Activated CD8-positive, alpha-beta T cell treated with anti-CD3 and anti-CD28 coated beads for 36 hours (primary cell): Measurements from ENCODE around the gene HRH4. TPM values are rescaled to one million over a fixed set of nuclear protein-coding genes. Genes with fewer than 3 reads are reported as not detected.

ENCODE experiments used
- ATAC-seq: fragments of 200-7000 bp; cut with Tn5 transposase; one replicate; pipeline ENCODE4 v1.10.0; 2021; ENCODE audit warnings: mild to moderate bottlenecking, moderate library complexity
- CTCF ChIA-PET: fragments of 350-600 bp; sonication (Branson Sonifier 250); formaldehyde crosslinking; loops from one replicate; lab custom pipeline; 2021; ENCODE audit warnings: antibody characterized with exemption; lab: Charles Lee
- POLR2A ChIA-PET: fragments of 350-600 bp; sonication (Branson Sonifier 250); formaldehyde crosslinking; loops from one replicate; lab custom pipeline; 2021; ENCODE audit warnings: antibody characterized with exemption; lab: Charles Lee
- DNase-seq: peaks from one replicate; pipeline ENCODE4 v3.0.0-alpha.2; 2020
- H3K27ac Mint-ChIP-seq: one replicate; pipeline ENCODE4 v1.8.0; 2021; ENCODE audit warnings: mild to moderate bottlenecking, mixed read lengths
- H3K27me3 Mint-ChIP-seq: one replicate; pipeline ENCODE4 v1.8.0; 2021; ENCODE audit warnings: mixed read lengths
- H3K36me3 Mint-ChIP-seq: one replicate; pipeline ENCODE4 v1.8.0; 2021; ENCODE audit warnings: low read depth, mixed read lengths
- H3K4me1 Mint-ChIP-seq: one replicate; pipeline ENCODE4 v1.8.0; 2021; ENCODE audit warnings: low read depth, mixed read lengths
- H3K4me3 Mint-ChIP-seq: one replicate; pipeline ENCODE4 v1.8.0; 2021; ENCODE audit warnings: mild to moderate bottlenecking, moderate library complexity, mixed read lengths
- H3K9me3 Mint-ChIP-seq: one replicate; pipeline ENCODE4 v1.8.0; 2021; ENCODE audit warnings: mixed read lengths
- intact Hi-C: fragments of 100-400 bp; cut with micrococcal nuclease; formaldehyde crosslinking; loops from one replicate; pipeline ENCODE4 v1.10.0; 2022
- total RNA-seq, 2 experiments: library from RNA; stranded (reverse); gene quantifications; one replicate each; pipeline ENCODE4 v1.2.3, GENCODE V29; 2021
- TF ChIP-seq, protein P1 (sequence below): fragments of 200-600 bp; IDR thresholded peaks from one replicate; pipeline ENCODE4 v1.8.0; 2022; ENCODE audit warnings: antibody characterized with exemption, mild to moderate bottlenecking

HRH4 gene
- total RNA-seq, 2 experiments from 2014 or later: not detected

DNA sequence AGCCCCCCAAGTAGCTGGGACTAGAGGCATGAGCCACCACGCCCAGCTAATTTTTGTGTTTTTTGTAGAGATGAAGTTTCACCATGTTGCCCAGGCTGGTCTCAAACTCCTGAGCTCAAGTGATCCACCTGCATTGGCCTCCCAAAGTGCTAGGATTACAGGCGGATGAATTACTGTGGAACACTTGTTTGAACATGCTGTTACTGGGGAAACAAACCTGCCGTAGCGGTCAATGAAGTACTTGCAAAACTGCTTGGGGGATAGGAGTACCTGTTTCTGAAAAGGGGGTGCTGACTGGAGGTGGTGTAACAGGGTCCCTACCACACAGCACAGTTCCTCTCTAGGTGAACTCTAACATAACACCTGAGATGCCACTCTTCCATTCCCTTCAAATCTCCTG, 39.9 kb upstream of the HRH4 start:
- ATAC-seq (no peak), DNase-seq (no peak)
- Mint-ChIP-seq H3K27ac (no peak overlapping the region), H3K4me1 (peaks cover under 1% of the 10 kb centered on the region), H3K27me3 (peaks cover 29% of the 10 kb centered on the region), H3K36me3 (peaks cover 1% of the 10 kb centered on the region), H3K4me3 (no peak overlapping the region), H3K9me3 (peaks cover under 1% of the 10 kb centered on the region)
- intact Hi-C loops: no loop called here
- POLR2A ChIA-PET: interaction anchor here (0.9 kb wide), 1 partner anchor 11 kb away, joined by 3 read pairs; no protein-coding TSS in a partner anchor
- CTCF ChIA-PET: no interaction called here
- TF ChIP-seq, protein P1, sequence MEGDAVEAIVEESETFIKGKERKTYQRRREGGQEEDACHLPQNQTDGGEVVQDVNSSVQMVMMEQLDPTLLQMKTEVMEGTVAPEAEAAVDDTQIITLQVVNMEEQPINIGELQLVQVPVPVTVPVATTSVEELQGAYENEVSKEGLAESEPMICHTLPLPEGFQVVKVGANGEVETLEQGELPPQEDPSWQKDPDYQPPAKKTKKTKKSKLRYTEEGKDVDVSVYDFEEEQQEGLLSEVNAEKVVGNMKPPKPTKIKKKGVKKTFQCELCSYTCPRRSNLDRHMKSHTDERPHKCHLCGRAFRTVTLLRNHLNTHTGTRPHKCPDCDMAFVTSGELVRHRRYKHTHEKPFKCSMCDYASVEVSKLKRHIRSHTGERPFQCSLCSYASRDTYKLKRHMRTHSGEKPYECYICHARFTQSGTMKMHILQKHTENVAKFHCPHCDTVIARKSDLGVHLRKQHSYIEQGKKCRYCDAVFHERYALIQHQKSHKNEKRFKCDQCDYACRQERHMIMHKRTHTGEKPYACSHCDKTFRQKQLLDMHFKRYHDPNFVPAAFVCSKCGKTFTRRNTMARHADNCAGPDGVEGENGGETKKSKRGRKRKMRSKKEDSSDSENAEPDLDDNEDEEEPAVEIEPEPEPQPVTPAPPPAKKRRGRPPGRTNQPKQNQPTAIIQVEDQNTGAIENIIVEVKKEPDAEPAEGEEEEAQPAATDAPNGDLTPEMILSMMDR: no peak

DNA sequence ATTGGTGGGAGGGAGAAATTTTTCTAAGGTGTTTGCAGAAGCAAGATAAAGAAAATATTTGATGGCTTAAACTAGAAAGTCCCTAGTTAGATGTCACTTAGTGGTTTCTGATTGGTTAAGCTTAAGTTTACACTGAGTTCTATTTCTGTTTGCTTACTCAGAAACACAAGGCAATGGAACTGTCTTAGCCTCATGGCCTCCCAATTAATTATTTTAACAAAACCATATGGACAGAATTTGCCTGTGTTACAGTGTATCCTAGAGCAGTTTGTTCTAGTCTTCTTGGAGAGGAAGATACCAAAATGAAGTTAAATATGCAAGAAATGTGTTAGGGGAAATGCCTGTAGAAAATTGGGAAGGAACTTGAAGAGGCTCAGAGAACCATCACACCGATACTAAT, 38.6 kb upstream of the HRH4 start:
- ATAC-seq: no peak
- peaks cover 8% of the 10 kb centered on the region for H3K4me1 Mint-ChIP-seq
- intact Hi-C loops: no loop called here
- H3K4me3 Mint-ChIP-seq: no peak overlapping the region
- no peak for DNase-seq
- H3K9me3 Mint-ChIP-seq: peaks cover 7% of the 10 kb centered on the region
- TF ChIP-seq, protein P1: no peak
- POLR2A ChIA-PET: no interaction called here
- no peak overlapping the region for H3K27ac Mint-ChIP-seq
- peaks cover 29% of the 10 kb centered on the region for H3K27me3 Mint-ChIP-seq
- H3K36me3 Mint-ChIP-seq: peaks cover 10% of the 10 kb centered on the region
- CTCF ChIA-PET: interaction anchor here (0.8 kb wide), 1 partner anchor 67 kb away, joined by 3 read pairs; no protein-coding TSS in a partner anchor

DNA sequence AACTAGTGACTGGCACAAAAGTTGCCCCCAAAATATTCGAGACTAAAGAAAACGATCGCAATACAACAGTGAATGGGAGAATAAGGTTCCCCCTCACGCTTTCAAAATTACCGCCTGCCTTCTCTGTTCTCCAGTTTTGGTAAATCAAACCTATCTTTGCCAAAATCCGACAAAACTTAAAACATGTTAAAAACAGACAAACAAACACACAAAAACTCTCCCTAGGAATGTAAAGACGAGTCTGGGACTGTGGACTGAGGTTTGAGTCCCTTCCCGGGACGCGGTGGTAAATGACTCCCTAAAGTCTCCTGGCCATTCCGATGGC, 34.4 kb upstream of the HRH4 start:
- Mint-ChIP-seq H3K9me3 (peaks cover 7% of the 10 kb centered on the region), H3K4me3 (peak overlapping the region; percentile 83), H3K27me3 (peaks cover 13% of the 10 kb centered on the region), H3K4me1 (peaks cover 23% of the 10 kb centered on the region), H3K27ac (peak overlapping the region; percentile 82), H3K36me3 (peaks cover 26% of the 10 kb centered on the region)
- ATAC-seq (no peak), DNase-seq (no peak)
- TF ChIP-seq, protein P1: no peak
- POLR2A ChIA-PET: interaction anchor here (1.4 to 2.1 kb wide), 2 partner anchors 12 to 29 kb away, joined by 5 to 8 read pairs; partner anchors contain the start of gene OSBPL1A
- CTCF ChIA-PET: no interaction called here
- intact Hi-C loops: no loop called here

DNA sequence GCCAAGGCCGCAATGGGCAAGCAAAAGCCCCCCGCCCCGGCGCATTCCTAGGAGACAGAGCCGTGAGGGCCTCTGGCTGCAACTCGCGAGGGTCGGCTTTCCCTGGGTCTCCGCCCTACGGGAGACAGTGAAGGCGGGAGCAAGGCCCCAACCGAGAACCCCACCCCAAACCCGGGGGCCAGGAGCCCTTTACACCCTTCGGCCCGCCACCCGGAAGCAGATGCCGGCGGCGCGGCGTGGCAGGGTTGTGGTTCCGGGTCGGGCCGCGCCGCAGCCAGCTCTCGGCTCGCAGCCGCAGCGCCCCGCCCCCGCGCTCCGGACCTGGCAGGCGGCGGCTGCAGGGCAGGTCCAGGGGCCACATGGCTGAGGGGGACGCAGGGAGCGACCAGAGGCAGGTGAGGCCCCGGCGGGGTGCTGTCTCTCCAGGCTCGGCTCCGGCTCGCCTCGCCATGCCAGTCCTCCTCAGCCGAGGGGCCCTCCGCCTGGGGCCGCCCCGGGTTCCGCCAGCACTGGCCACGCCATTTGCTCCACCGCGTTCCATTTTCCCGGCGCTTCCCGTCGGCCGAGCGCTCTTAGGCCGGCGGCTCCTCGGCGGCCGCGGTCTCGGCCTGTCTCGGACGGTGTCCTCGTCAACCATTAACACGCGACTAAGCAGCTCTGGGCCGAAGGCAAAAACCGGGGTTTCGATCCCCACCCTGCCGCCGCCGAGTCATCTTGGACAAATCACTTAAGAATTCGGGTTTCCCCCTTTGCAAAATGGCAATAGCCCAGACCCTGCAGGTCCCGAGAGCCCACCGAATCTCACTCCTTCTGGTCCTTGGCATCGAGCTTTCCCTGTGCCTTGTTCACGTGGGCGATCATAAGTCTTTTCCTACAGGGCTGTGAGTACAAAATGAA, 33.8 kb upstream of the HRH4 start, which contains the start of gene IMPACT:
Gene IMPACT, plus strand, starts transcription at position 273 of the 897 bp plus-strand sequence. Its CDS starts 87 bp downstream, at position 360.
- Mint-ChIP-seq H3K27ac (peak within 1 kb of the TSS; percentile 93), H3K9me3 (peaks cover 7% of the 10 kb centered on the region), H3K27me3 (peaks cover 13% of the 10 kb centered on the region), H3K36me3 (peaks cover 28% of the 10 kb centered on the region), H3K4me3 (peak within 1 kb of the TSS; percentile 83), H3K4me1 (peaks cover 23% of the 10 kb centered on the region)
- TF ChIP-seq, protein P1: no peak
- POLR2A ChIA-PET: interaction anchor here (1.4 to 2.1 kb wide), 2 partner anchors 13 to 29 kb away, joined by 5 to 8 read pairs; partner anchors contain the start of gene OSBPL1A
- peak; percentile 92 for ATAC-seq
- intact Hi-C loops: no loop called here
- CTCF ChIA-PET: interaction anchor here (0.8 to 1.5 kb wide), 2 partner anchors 62 to 66 kb away, joined by 3 read pairs; no protein-coding TSS in a partner anchor
- DNase-seq: peak; percentile 74
